ENCODE results near the gene ZNF446.
"Not testable (repeated sequence)": the region's sequence is repeated elsewhere in the genome, so short reads cannot be mapped to it uniquely, and the experiment has no call there.

Gene ZNF446

GRCh38 chr19:58507602-58508223 is 31.6 kb downstream of the ZNF446 start:
- DNase-seq = not testable (repeated sequence)

DNA sequence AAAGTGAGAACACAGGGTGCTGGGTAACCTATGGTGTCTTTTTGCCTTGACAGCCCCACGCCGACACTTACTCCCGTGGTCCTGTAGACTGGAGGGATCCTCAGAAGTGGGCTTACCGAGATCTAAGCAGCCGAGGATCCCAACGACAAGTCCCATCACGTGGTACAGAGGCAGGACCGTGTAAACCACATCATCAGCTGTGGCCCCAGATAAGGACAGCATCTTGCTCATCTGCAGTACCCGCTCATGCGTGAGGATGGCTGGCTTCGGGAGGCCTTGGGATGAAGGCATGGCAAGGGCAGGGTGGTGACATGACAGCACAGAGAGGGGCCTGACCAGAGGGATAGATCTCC is 33.6 kb downstream of the ZNF446 start:
- no peak for DNase-seq

DNA sequence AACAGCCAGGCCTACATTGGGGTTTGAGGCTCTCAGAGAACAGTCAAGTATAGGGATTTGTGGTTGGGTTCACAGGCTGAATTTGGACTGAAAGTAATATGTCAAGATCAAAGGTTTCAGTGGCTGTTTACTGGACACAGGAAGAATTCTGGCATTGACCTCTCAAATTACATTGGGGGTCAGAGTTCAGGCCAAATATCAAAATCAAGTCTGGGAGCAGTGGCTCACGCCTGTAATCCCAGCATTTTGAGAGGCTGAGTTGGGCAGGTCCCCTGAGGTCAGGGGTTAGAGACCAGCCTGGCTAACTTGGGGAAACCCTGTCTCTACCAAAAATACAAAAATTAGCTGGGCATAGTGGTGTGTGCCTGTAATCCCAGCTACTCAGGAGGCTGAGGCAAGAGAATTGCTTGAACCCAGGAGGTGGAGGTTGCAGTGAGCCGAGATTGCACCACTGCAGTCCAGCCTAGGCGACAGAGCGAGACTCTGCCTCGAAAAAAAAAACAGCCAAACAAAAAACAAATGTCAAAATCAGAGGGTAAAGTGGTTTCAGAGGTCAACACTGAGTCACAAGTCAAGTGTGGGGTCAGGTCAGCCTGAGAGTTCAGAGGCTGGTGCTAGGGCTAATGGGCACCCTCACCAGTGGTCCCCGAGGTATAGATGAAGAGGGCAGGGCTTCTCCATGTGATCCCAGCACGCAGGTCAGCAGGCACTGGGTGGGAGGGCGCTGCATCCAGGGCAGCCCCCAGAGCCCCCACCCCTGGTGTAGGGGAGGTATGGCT is 34.1 kb downstream of the ZNF446 start:
- no peak for DNase-seq

GRCh38 chr19:58511353-58512208 is 35.4 kb downstream of the ZNF446 start, which contains the start of gene SLC27A5:
Gene SLC27A5 (minus strand): TSS chr19:58511992. CDS start chr19:58511955, 37 bp downstream.
- DNase-seq = no peak

DNA sequence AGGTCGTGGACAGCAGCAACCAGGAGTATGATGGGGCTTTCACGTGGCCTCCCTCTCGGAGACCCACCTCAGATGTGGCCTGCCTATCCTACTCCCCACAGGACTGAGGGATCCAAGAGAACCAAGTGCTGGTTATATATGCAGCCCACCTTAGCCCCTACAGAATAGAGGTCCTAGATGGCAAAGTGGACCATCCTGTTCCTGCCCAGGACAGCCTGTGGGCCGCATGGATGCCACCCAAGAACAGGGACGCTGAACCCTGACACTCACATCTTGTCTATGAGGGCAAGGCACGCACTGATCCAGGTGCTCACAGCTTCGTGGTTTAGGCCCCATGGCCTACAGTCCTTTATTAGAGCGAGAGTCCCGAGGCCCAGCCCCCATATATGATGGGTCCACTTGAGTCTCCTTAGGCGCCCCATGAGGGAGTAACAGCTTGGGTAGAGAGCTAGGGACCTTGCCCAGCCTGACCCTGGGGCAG is 37.1 kb downstream of the ZNF446 start:
- no peak for DNase-seq

GRCh38 chr19:58513694-58514563 is 37.8 kb downstream of the ZNF446 start:
- peak; percentile 84 for DNase-seq

DNA sequence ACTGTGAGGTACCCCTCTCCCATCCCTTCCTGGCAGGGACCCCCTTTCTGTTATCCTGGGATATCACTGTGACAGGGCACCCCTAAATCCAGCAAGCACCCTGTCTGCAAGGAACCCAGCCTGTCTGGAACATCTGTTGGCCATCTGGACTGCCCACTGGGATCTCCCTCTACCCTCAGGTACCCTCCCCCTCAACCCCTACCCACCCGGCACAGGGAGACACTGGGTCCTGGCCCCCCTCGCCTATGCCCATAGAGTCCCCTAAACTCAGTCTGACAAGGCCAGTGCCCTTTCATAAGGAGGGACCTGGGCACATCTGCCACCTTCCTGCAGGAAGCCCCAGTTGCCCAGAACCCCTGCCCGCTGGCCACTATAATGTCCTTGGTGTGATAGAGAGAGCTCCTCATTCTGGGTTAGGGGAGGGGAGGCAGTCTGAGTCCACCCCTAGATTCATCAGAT is 38.4 kb downstream of the ZNF446 start:
- no peak for DNase-seq

DNA sequence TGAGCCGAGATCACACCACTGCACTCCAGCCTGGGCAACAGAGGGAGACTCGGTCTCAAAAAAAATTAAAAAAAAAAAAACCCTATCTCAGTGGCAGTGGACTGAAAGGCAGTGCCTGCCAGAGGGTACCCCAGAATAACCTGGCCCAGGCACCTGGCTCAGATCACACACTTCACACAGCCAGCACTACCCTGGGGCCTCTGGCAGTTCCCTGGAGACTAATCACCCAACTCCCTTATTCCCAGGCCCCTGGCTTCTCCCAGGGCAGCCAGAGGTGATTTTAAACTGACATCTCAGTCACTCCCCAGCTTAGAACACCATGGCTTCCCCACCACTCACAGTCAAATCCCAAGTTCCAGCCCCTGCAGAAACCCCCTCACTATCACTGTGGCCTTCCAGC is 39.1 kb downstream of the ZNF446 start:
- no peak for DNase-seq

DNA sequence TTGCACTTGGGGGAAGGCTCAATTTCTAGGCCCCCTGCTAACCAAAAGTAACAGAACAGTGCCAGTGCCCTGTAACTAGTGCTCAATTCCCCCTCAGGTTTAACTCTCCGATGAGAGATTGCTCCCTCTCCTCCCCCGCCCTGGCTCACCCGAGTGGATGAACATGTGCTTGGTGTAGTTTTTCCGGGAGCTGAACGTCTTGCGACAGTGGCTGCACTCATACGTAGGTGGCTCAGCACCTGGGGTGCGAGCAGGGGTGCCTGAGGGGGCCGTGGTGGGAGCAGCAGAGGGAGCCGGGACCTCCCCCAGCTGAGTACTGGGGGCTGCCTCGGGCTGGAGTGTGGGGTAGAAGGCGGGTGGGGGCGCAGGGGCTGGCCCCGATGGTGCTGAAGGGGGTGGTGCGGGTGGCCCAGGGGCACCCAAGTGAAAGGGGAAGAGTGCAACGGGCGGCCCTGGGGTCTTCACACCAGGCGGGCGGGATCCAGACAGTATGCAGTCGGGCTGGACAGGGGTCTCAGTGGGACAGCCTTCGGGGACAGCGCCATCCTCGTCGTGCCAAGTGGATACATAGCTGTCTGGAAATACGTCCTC is 40.2 kb downstream of the ZNF446 start:
- DNase-seq = no peak

DNA sequence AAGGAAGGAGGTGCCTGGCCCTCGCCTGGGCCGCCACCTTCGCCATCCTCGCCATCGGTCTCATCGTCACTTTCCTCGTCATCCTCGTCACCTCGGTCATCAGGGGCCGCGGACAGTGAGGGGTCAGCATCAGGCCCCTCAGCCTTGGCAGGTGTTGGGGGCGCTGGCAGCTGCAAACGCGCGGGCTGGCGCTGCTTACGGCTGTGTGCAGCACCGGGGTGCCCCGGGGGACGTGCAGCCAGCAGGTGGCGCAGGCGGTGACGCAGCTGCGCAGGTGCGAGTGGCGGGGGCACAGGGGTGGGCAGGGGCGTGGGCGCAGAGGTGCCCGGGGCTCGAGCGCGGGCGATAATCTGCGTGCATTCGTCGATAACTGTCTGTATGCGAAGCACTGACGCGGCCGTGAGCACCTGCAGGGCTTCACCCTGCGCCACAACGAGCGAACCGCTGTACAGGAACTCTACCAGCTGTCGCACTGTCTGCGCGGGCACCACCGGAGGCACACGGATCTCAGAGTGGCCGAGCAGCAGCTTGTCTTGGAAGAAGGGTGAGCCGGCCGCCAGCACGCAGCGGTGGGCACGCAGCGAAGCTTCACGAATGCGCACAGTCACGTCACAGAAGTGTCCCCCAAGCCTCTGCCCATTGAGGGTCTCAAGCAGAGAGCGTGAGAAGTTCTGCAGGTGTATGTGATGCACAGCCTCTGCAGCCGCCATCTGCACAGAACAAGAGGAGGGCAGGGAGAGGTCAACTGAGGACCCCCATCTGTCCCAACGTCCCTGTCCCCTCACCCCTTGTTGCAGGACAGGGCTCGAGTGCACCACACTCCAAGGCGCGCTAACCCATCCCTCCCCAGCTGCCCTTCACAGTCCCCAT is 41.0 kb downstream of the ZNF446 start:
- DNase-seq = no peak

DNA sequence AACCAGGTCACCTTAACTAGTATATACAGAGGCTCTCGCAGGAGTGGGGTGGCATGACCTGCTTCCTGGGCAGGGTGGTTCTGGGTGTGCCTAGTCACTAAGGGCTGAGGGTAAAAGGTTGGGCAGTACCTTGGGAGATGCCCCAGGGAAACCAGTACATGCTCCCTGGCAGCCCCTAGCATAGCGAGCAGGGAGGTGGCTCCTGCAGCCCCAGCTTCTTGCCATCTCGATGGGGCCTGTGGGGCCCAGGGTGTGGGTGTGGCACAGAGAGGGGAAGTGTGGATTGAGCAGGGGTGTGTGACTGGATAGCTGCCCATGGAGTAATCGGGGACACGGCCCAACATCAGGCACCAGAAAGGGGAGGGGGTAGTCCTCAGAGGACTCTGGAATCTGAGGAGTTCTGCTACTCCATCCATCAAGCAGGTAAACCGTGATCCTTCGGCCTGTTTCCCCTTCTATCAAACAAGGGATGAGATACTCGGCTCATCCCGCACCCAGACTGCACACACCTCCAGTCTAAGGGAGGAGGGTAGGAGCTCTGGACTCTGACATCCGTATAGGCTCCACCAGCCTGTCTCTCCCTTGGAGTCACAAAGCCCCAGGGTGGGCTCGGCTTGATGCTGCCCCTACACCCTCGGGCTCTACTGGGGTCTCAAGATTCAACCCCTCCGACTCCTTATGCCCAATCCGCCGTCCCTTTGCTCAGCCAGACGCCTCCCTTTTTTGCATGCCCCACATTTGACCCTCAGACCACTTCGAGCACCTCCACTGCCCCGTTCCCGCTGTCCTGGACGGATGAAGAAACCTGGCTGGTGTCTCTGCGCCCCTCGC is 42.3 kb downstream of the ZNF446 start:
- no peak for DNase-seq

DNA sequence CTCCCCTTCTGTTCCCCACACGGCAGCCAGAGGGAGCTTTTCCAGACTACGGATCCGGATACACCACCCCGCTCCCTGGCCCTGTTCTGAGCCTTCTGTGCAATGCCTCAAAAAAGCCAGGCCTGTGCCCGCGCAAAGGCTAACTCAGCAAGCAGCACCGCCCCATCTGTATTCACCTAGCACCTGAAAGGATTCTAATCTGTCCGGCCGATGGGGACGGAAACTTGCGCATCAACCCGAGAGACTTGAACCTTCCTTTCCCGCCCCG is 42.9 kb downstream of the ZNF446 start:
- peak; percentile 30 for DNase-seq

DNA sequence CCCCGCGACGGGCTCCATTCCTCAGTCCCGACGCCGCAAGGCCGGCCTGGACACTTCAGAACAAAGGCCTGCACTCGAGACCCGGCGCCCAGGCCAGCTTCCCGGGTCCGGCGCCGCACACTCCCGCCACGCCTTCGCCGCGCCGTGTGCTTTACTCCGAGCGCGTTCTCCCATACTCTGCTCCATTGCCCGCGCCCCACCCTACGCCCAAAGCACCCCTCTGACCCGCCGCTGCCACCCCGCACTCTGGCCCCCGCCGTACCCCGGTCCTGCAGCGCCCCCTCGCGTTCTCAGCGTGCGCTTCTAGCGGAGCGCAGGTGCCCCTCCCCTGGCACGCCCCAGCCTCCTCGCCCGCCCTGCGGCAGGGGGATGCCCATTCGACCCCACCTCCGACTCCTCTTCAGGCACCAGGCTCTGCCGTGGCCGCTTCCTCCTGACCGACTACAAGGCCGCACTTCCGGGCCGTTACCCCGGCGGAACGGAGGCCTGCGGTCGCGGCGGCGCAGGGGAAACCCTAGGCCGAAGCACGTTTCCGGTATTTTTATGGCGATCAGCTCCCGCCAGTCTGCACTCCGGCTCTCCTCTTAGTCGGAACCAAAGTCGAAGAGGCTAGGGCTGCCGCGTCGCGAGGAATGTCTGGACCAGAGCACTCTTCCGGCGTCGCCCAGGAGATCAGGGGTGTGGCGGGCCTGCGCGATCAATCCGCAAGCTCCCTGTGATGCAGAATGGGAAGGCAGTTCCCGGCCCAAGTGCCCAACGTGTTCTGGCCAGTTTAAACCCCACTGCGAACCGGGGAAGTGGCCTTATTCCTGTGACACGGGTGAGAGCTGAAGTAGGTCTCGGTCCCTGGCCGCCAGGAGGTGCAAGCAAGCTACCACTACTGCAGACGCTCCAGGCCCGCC is 43.5 kb downstream of the ZNF446 start, which contains the start of gene ZBTB45:
ZBTB45 (minus strand) TSS at position 456 of the 902 bp plus-strand sequence. CDS start 2,137 bp downstream, outside the sequence.
- DNase-seq = peak; percentile 95

DNA sequence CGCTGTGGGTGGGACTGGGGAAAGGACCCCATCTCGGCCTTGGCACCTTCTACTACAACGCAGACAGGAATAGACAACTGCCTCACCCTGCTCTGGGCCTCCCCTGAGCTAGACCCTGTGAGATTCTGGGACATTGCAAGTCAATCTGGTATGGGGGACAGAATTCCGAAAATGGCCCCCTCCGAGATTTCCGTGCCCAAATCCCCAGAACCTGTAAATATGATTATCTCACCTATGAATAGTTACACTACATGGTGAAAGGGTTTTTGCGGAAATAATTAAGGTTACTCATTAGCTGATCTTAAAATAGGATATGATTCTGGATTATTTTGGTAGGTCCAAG is 44.1 kb downstream of the ZNF446 start:
- no peak for DNase-seq

- DNase-seq = no peak
Observed at GRCh38 chr19:58521651-58522050, 45.5 kb downstream of the ZNF446 start.

GRCh38 chr19:58522709-58523108 is 46.6 kb downstream of the ZNF446 start:
- DNase-seq = no peak

DNA sequence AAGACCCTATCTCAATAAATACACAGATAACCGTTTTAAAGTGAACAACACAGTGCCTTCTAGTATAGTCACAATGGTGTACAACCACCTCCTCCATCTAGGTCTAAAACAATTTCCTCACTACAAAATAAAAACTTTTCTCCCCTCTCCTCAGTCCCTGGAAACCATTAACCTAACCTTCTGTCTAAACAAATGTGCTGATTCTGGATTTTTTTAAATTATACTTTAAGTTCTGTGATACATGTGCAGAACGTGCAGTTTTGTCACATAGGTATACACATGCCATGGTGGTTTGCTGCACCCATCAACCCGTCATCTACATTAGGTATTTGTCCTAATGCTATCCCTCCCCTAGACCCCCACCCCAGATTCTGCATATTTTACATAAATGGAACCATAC is 53.3 kb downstream of the ZNF446 start:
- no peak for DNase-seq
